Smooth muscle cell of the pulmonary artery (primary cell): ENCODE measurements around the gene SLC22A4. TPM values are rescaled to one million over a fixed set of nuclear protein-coding genes. Genes with fewer than 3 reads are reported as not detected.

ENCODE experiments used
- total RNA-seq: library from RNA; depleted of rRNA; stranded (reverse); fragments of >200 nt; gene quantifications from 2 replicates; pipeline ENCODE4 v1.2.3, GENCODE V29; 2014

SLC22A4 gene
- 0.78 and 6.7 TPM in 2 replicates for total RNA-seq

DNA sequence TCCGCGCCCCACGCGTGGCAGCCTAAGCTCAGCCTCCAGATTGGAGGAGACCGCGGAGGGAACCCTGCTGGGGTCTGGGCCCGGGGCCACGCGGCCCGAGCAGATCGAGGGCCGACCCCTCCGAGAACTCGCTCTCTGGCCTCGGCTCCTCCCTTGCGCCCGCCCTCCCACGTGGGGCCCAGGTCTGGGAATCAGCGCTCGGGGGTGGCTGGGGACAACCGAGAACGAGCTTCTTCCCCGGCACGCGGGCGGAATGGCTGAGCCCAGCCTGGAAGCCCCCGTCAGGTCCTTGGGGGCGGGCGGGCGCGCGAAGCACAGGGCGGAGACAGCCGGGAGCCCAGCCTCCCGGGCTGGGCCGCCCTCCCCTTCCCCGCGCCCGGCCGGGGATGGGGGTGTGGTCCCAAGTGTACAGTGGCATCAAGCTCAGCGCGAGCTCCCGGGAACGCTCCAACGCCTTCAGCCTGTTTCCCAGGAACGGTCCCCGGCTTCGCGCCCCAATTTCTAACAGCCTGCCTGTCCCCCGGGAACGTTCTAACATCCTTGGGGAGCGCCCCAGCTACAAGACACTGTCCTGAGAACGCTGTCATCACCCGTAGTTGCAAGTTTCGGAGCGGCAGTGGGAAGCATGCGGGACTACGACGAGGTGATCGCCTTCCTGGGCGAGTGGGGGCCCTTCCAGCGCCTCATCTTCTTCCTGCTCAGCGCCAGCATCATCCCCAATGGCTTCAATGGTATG is at the start of gene SLC22A4:
Gene SLC22A4 (plus strand): TSS at position 403 of the 736 bp plus-strand sequence. CDS start 223 bp downstream, at position 626.

DNA sequence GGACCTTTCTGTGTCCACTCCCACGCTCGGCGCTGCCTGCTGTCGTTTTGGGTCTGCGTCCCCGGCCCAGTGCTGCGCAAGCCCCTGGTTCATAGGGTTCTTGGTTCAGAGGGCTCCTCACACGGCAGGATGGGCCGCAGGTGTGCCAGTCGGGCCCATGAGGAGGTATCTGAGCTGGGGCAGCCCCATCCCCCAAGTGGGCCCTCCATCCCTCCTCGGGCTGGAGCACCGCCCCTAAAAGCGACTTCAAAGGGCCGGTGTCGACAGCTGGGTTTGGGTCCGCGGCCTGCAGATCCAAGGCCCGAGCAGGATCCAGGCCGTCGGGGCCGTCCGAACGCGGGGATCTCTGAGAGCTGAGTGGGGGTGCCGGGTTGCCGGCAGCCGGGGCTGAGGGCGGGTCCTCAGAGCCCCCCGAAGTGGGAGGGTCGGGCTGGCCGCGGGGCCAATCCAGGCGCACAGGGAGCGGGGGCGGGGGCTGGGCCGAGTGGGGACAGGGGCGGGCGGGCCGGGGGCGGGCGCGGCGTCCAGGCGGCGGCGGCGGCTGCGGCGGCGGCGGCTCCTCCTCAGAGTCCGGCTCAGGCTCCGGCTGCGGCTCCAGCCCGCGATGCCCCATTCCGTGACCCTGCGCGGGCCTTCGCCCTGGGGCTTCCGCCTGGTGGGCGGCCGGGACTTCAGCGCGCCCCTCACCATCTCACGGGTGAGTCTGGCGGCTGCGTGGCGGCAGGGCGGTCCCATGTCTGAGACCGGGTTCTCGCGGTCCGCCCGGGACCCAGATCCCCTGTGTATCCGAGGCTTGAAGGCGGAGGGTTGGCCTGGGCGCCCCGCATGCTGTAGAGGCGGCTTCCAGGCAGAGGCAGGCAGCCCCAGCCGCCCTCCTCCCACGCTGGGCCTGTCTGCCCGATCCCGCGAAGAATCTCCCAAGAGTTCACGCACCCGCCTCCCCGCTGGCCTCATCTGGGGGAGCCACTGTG is 36.8 kb upstream of the SLC22A4 start, which contains the start of gene PDLIM4:
Gene PDLIM4 (plus strand): TSS at position 566 of the 971 bp plus-strand sequence. CDS start 39 bp downstream, at position 605.

DNA sequence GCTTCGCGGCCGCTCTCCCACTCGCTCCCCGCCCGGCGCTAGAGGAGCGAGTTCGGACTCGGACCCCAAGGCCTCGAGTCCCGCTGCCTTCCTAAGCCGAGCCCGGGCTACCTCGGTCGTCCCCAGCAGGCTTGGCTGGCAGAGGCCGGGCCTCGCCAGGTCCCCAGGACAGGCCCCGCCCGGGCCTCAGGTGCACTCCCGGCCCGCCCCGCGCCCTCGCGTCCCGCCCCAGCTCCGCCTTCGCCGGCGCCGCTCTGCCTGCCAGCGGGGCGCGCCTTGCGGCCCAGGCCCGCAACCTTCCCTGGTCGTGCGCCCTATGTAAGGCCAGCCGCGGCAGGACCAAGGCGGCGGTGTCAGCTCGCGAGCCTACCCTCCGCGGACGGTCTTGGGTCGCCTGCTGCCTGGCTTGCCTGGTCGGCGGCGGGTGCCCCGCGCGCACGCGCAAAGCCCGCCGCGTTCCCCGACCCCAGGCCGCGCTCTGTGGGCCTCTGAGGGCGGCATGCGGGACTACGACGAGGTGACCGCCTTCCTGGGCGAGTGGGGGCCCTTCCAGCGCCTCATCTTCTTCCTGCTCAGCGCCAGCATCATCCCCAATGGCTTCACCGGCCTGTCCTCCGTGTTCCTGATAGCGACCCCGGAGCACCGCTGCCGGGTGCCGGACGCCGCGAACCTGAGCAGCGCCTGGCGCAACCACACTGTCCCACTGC is 75.4 kb downstream of the SLC22A4 start, which contains the start of gene SLC22A5:
Gene SLC22A5 (plus strand): TSS at position 237 of the 707 bp plus-strand sequence. CDS start 263 bp downstream, at position 500.

Other genes with a start within 250 kb of the SLC22A4 start
- not detected in 2 replicates for gene IL3, start 233.7 kb upstream of the SLC22A4 start, total RNA-seq
- gene CSF2, start 220.6 kb upstream of the SLC22A4 start, total RNA-seq, result 1.9 TPM in 1 of 2 replicates, not detected in the other
- gene P4HA2, start 66.5 kb upstream of the SLC22A4 start, total RNA-seq, result 483 and 725 TPM in 2 replicates
- gene PDLIM4, start 36.7 kb upstream of the SLC22A4 start, total RNA-seq, result 30.6 and 125 TPM in 2 replicates
- gene SLC22A5, start 75.3 kb downstream of the SLC22A4 start, total RNA-seq, result 4.2 and 5.0 TPM in 2 replicates
- gene IRF1, start 196.4 kb downstream of the SLC22A4 start, total RNA-seq, result 16.1 and 17.7 TPM in 2 replicates
- not detected in 2 replicates for gene IL5, start 249.1 kb downstream of the SLC22A4 start, total RNA-seq